GM21576 (cell line): ENCODE results near the gene MYT1.
"Not testable (repeated sequence)": the region's sequence is repeated elsewhere in the genome, so short reads cannot be mapped to it uniquely, and the experiment has no call there.

Experiments
- ATAC-seq: cut with Tn5 transposase; IDR thresholded peaks from one replicate; pipeline ENCODE4 v1.9.1; 2021; ENCODE audit warnings: mild to moderate bottlenecking, moderate library complexity; ENCODE audit not compliant: unreplicated experiment

MYT1 gene

GRCh38 chr20:64228751-64229506 lies 64.7 kb downstream of the MYT1 start:
- no peak for ATAC-seq

GRCh38 chr20:64229507-64230061 lies 65.3 kb downstream of the MYT1 start:
- no peak for ATAC-seq

- no peak for ATAC-seq
These were observed 66.4 kb downstream of the MYT1 start for GRCh38 chr20:64230461-64231145.

- no peak for ATAC-seq
These were observed 67.6 kb downstream of the MYT1 start for GRCh38 chr20:64231621-64232550.

- no peak for ATAC-seq
These were observed 68.5 kb downstream of the MYT1 start for GRCh38 chr20:64232794-64233193.

- ATAC-seq = no peak
These were observed 69.5 kb downstream of the MYT1 start for GRCh38 chr20:64233725-64234124.

- ATAC-seq = no peak
These were observed 70.1 kb downstream of the MYT1 start for GRCh38 chr20:64234291-64234791.

- not testable (repeated sequence) for ATAC-seq
These were observed 70.8 kb downstream of the MYT1 start for GRCh38 chr20:64234921-64235565.

GRCh38 chr20:64236137-64237088 lies 72.2 kb downstream of the MYT1 start:
- ATAC-seq = no peak

GRCh38 chr20:64237316-64237715 lies 73.1 kb downstream of the MYT1 start:
- ATAC-seq = no peak

GRCh38 chr20:64238115-64238825 lies 74.0 kb downstream of the MYT1 start:
- no peak for ATAC-seq

GRCh38 chr20:64238851-64239387 lies 74.7 kb downstream of the MYT1 start:
- ATAC-seq = no peak

GRCh38 chr20:64239449-64240242 lies 75.4 kb downstream of the MYT1 start:
- ATAC-seq = no peak

GRCh38 chr20:64240243-64241015 lies 76.2 kb downstream of the MYT1 start:
- no peak for ATAC-seq

- no peak for ATAC-seq
These were observed 76.8 kb downstream of the MYT1 start for GRCh38 chr20:64241061-64241460.

- no peak for ATAC-seq
These were observed 77.9 kb downstream of the MYT1 start for GRCh38 chr20:64242003-64242796.
